Measurements from ENCODE around the gene AOAH. TPM values are rescaled to one million over a fixed set of nuclear protein-coding genes. Genes with fewer than 3 reads are reported as not detected.
A peak's percentile ranks its signal among the peaks of the same experiment; 100 is the strongest.
"Not testable (repeated sequence)": the region's sequence is repeated elsewhere in the genome, so short reads cannot be mapped to it uniquely, and the experiment has no call there.

Gene AOAH
- total RNA-seq, 1 experiment from 2014 or later, result 0.79 TPM

DNA sequence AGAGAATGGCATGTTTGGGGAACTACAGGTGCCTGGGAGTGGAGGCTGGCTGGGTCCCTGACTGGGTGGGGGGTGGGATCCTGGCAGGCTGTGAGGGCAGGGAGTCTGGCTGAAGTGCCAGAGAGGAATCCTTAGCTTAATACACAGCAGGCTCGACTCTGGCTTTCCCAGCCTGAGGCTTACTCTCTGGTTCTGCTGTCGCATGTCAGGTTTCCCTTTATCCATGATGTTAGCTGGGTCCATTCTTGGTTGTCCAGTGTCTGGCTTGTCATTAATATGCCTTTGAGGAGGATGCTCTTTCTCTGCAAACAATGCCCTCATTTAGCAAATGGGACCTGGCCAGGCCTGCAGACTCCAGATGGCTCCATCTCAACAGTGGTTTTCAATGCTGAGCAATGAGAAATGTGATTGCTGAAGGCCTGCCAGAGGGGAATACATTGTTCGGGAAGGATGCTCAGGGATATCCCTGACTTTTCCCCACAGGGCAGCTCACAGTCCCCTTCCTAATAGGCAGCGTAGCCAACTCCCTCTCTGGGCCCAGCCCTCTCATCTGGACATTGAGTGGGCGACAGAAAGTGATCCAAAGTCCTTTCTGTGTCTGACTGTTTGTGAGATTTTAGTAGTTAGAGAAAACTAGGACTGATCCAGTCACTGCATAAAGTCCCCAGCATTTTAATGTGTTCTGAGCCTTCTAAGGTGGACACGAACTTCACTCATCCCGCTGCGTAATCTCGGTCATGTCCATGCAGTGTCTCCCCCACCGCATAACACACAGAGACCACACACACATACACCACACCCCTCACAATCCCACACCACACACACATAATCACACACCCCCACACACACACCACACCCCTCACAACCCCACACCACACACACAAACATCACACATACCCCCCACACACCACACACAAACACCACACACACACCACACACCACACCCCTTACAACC lies 209.7 kb downstream of the AOAH start:
- DNase-seq (ENCODE audit: low read depth), result no peak

DNA sequence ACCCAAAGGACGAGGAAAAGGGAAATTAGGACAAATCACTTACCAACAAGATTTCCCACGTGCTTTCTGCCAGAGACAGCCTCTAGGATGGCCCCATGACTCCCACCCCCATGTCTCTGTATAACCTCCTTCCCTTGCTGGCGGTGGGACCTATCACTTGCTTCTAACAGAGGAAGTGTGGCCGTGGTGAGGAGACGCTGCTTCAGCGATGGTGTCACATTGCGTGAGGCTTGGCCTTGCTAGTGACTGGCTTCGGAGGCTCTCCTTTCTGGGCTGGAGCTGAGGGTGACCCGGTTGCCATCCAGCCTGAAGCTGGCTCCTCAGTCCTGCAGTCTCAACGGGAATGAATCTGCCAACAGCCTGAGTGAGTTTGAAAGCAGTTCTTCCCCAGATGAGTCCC lies 210.9 kb downstream of the AOAH start:
- DNase-seq (ENCODE audit: low read depth), result no peak

DNA sequence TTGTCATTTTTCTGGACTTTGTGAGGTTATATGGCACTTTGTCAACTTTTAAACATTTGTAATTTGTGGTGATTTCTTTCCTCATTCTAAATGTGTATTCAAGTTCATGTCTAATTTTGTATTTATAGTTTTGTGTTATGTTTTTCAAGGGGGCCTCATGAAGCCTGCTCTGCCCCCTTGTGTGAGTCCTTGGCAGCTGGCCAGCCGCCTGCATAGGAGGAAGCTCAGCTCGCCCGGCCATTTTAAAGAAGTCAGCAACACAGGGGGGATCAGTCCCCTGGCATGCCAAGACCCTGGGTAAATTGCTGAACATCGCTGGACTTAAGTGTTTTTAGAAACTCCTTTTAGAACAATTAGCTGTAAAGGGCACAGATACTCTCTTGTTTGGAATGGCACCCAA lies 211.7 kb downstream of the AOAH start:
- no peak for DNase-seq (ENCODE audit: low read depth)

DNA sequence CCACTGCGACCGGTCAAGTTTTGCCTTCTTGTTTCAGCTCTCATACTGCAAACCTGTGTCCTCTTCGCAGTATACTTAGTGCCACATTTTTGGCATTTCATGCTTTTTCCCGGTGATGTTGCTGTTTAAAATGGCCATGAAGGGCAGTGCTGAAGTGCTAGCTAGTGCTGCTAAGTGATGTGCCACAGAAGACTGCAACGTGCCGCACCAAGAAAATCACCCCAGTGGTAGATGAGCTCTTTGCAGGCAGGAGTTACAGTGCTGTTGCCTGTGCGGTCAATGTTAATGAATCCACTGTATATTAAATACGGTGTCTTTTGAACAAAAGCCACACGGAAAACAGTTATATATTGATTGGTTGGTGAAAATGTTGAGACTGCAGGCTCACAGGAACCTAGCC lies 214.3 kb downstream of the AOAH start:
- no peak for DNase-seq (ENCODE audit: low read depth)

DNA sequence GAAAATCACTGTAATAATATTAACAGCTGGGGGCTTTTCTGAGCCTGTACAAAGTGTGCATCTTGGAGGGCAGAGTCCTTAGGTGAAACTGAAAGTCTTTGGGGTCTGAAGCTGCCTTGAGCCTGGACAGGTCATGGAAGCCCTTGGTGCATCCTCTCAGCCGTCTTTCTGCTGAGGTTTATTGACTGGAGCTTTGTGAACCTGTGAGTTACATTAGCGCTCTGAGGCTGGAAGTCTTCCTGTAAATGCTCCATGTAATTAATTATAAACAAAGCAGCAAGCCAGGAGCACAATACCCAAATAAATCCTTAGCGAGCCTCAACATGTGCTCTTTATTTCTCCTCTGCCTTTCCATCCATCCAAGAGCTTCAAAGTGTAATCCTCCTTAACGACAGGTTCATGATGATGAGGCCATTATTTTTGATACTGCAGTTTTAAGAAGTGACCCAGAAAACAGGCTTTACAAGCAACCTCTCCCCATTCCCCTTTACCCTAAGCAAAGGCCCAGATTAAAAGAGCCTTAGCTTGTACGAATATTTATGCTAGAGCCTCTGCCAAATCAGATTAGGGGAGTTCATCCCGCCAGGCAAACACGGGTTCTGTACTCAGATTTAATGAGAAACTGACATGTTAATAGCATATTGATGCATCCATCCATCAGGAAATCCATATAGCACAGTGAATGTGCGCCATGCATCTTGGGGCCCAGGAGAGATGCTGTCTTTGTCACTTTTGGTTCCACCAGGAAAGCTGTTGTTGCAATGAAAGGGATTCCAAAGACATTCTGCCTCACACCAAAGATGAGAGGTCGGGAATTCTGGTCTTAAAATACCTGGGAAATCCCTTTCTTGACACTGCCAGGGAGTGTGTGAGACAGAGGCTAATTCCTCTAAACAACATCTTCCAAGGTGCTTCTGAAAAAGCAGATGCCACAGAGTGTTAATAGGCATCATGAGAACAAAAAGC lies 216.5 kb downstream of the AOAH start:
- no peak for DNase-seq (ENCODE audit: low read depth)

DNA sequence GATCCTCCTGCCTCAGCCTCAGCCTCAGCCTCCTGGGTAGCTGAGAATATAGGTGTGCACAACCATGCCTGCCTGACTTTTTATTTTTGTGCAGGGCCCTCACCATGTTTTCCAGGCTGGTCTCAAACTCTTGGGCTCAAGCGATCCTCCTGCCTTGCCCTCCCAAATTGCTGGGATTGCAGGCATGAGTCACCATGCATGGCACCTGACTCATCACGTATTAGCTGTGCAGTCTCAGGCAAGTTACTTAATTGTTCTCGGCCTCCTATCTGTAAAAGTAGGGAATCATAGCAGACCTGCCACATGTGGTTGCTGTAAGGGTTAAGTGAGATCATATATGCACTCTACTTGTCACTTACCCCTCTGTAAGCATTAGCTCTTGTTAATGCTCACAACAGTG lies 217.5 kb downstream of the AOAH start:
- peak; percentile 66 for DNase-seq (ENCODE audit: low read depth)

DNA sequence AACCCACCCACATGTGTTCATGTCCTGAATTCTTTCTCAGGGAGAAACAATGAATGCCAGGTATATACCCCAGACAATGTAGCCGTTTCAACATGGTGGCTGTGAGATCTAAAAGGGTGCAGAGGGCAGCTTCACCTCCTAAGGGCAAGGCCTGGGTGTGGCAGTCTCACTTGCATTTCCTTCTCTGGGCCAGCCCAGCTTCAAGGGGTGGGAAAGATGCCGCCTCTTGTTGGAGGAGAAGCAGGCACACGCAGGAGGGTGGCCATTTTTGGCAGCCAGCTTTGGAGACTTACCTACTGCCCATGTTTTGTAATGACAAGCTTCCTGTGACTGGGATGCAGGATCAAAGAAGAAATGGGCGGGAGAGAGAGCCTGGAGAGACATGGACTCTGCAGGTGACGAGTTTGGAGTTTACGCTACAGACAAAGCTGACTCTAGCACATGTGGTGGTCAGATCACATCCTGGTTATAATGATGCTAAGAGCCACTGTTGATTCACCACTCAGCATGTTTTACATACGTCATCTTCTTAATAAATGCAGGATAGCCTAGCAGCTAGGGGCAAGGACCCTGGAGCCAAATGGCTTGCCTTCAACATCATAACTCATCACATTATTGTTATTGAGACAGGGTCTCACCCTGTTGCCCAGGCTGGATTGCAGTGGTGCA lies 218.0 kb downstream of the AOAH start:
- DNase-seq (ENCODE audit: low read depth), result peak; percentile 11

DNA sequence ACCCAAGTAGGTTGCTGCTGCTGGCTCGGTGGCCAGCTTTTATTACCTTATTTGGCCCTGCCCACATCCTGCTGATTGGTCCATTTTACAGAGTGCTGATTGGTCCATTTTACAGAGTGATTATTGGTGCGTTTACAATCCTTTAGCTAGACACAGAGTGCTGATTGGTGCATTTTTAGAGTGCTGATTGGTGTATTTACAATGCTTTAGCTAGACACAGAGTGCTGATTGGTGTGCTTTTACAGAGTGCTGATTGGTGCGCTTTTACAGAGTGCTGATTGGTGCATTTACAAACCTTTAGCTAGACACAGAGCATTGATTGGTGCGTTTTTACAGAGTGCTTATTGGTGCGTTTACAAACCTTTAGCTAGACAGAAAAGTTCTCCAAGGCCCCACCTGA lies 219.7 kb downstream of the AOAH start:
- DNase-seq (ENCODE audit: low read depth), result not testable (repeated sequence)

DNA sequence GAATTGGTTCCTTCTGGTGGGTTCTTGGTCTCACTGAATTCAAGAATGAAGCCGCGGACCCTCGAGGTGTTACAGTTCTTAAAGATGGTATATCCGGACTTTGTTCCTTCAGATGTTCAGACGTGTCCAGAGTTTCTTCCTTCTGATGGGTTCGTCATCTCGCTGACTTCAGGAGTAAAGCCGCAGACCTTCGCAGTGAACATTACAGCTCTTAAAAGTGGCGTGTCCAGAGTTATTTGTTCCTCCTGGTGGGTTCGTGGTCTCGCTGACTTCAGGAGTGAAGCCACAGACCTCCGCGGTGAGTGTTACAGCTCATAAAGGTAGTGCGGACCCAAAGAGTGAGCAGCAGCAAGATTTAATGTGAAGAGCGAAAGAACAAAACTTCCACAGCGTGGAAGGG lies 220.1 kb downstream of the AOAH start:
- not testable (repeated sequence) for DNase-seq (ENCODE audit: low read depth)

DNA sequence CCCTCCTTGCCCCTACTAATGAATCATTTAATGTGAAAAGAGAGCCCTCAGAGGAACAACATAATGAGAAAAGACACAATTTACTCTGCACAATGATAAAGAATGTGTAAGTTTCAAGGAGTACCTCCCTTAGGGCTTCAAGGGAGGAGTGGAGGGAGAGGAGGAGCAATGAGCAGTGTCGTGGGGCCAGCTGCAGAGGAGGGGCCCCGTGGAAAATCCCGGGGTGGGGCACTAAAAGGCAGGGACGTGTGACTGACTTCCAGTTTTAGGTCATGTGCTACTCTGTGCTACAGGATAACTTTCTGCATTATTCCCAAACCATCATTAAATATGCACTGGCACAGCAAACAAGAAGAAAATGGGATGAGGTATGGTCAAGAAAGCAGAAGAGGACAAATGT lies 226.5 kb downstream of the AOAH start:
- DNase-seq (ENCODE audit: low read depth), result no peak

DNA sequence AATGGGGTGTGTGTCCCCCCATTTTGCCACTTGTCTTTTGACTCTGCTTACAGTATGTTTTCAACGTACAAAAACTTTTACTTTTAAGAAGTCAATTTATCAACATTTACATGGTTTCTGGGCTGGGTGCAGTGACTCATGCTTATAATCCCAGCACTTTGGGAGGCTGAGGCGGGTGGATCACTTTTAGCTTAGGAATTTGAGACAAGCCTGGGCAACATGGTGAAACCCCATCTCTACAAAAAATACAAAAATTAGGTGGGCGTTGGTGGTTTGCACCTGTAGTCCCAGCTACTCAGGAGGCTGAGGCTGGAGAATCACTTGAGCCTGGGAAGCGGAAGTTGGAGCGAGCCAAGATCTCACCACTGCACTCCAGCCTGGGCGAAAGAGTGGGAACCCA lies 227.1 kb downstream of the AOAH start:
- DNase-seq (ENCODE audit: low read depth), result peak; percentile 10

DNA sequence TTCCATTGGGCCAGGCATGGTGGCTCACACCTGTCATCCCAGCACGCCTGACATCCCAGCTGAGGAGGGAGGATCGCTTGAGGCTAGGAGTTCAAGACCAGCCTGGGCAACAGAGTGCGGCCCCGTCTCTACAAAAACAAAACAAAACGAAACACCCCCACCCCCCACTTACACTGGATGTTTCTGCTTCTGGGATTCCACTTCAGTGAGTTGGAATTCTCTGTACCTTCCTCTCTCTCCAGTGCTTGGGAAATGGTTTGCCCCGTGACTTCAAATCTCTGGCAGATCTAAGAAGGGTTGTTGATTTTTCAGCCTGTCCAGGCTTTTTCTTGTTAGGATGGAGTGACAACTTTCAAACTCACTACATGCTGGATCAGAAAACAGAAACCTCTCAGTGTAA lies 227.7 kb downstream of the AOAH start:
- no peak for DNase-seq (ENCODE audit: low read depth)

DNA sequence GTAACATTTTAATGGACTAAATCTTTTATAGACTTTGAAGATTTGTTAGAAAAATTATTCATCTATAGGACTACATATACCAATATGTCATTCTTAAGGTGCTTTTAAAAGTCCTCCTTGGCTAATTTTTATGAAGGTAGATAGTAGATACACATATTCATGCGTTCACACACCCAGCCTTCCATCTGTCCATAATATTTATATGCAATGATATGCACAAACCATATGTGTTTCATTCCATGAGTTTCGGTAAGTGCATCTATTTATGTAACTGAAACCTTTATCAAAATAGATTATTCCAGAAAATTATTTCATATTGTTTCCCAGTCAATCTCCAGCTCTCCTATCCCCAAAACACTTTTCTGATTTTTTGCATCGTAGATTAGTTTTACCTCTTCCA lies 233.0 kb downstream of the AOAH start:
- DNase-seq (ENCODE audit: low read depth), result no peak

DNA sequence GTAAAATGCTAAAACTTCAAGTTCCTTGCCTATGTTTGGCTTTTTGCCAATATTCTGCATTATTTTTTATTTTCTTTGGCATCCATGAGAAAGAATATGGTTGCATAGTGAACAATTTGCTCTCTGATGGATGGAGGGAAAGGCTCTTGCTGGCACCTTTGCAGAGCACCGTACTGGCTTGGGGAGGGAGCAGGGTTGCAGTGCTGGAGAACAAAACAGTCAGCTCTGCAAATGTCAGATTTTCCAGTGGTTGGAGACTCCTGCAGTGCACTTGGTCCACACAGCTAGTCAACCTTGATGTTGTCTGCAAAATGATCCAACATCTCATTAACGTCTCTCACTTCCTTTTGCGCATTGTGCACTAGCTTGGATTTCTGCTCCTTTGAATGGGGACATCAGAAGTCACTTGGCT lies 233.9 kb downstream of the AOAH start:
- DNase-seq (ENCODE audit: low read depth), result no peak

DNA sequence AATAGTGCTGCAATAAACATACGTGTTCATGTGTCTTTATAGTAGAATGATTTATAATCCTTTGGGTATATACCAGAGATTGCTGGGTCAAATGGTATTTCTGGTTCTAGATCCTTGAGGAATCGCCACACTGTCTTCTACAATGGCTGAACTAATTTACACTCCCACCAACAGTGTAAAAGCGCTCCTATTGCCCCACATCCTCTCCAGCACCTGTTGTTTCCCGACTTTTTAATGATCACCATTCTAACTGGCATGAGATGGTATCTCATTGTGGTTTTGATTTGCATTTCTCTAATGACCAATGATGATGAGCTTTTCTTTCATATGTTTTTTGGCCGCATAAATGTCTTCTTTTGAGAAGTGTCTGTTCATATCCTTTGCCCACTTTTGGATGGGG lies 235.6 kb downstream of the AOAH start:
- DNase-seq (ENCODE audit: low read depth), result not testable (repeated sequence)

DNA sequence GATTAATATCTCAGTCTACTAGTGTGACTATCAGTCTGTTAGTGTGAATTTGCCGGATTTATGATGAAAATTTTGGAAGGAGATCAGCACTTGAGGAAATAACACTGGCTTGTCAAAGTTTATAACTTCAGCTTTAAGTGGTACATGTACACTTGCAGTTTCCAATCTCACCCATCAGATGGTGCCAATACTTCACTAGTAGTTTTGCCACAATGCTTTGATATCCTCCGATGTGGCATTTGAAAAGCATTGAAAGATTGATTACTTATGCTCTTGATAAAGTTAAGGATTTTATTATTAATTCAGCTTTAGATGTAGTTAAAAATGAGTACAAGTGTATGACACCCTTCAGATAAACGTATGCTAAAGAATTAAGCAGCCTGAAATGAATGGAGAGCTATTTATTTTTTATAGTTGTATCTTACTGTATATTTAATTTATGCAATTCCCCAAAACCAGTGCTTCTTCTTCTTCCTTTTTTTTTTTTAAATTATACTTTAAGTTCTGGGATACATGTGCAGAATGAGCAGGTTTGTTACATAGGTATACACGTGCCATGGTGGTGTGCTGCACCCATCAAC lies 236.4 kb downstream of the AOAH start:
- DNase-seq (ENCODE audit: low read depth), result peak; percentile 42

DNA sequence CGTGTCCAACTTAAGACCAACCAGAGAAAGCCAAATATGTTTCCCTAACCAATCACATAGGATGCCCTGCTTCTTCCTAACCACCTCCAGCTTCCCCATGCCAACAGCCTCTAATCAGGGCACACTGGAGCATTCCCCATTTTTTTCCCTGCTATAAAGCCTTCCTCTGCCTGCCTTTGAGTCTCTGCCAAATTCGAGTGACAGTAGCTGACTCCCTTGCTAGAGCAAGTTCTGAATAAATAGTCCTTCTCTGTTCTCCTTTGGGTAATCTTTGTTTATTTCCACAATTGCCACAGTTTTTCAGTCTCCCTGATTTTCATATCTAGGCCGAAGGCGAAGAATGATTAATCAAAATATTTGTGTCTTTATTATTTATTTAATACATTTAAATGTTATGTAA lies 238.0 kb downstream of the AOAH start:
- no peak for DNase-seq (ENCODE audit: low read depth)

DNA sequence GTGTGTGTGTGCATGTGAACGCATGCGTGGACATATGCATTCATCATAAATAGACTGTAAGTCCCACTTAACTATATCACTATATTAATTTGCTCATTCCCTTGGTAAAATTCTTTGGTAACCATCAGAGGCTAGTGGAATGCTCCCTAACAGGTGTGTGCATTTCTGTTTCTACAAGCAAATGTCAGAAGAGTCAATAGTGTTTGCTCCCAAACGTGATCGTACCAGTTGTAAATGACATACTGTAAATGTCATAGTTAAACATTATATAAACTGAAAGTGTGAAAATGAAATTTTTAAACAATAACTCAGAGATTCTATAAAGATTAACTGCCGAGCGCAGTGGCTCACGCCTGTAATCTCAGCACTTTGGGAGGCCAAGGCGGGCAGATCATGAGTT lies 240.0 kb downstream of the AOAH start:
- no peak for DNase-seq (ENCODE audit: low read depth)

DNA sequence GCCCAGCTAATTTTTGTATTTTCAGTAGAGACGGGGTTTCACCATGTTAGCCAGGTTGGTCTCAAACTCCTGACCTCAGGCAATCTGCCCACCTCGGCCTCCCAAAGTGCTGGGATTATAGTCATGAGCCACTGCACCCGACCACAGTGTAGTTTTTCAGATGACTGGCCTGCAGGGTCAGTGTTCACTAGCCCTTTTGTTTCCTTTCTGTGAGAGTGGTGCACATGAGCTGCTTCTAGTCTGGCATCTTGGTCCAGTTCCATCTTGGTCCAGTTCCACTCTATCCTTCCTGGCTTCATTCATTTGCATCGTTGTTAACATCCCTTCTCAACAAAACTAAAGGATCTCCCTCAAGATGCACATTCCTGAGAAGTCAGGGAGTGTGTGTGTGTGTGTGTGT lies 240.4 kb downstream of the AOAH start:
- not testable (repeated sequence) for DNase-seq (ENCODE audit: low read depth)

DNA sequence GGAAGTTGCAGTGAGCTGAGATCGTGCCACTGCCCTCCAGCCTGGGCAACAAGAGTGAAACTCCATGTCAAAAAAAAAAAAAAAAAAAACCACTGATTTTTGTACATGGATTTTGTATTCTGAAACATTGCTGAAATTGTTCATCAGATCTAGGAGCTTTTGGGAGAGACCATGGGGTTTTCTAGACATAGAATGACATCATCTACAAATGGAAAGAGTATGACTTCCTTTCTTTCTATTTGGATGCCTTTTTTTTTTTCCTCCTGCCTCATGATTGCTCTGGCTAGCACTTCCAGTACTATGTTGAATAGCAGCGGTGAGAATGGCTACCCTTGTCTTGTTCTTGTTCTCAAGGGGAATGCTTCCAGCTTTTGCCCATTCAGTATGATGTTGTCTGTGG lies 245.5 kb downstream of the AOAH start:
- DNase-seq (ENCODE audit: low read depth), result no peak

DNA sequence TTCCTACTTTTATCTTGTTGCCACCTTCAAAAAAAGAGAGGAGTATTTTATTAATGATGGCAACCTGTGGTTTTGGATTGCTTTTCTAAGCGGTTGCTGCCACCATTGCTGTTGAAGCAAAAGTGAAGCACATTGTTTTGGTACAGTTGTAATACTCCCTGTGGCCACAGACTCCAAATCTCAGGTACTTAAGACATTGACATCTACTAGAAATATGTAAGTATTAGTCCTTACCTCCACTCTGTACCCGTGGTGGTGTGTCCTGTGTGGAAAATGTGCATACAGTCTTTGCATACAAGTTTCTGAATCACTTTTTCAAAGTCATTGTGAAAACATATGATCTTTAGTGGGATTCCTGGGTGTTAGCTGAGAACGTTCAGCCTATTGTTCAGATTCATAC lies 248.9 kb downstream of the AOAH start:
- DNase-seq (ENCODE audit: low read depth), result no peak
